Activated T-helper 17 cell treated with anti-CD3 and anti-CD28 coated beads, Interleukin-2, amount 50 U/mL, for 72 hours (primary cell): Measurements from ENCODE around the gene MDGA2. TPM values are rescaled to one million over a fixed set of nuclear protein-coding genes. Genes with fewer than 3 reads are reported as not detected.
"Not testable (repeated sequence)": the region's sequence is repeated elsewhere in the genome, so short reads cannot be mapped to it uniquely, and the experiment has no call there.

Experiments used
- ATAC-seq: fragments of 150-1000 bp; cut with Tn5 transposase; replicated peaks from 2 replicates; pipeline ENCODE4 v1.10.0; 2021; ENCODE audit warnings: mild to moderate bottlenecking, moderate library complexity
- H3K27ac Mint-ChIP-seq: one replicate; pipeline ENCODE4 v1.8.0; 2022; ENCODE audit warnings: mixed read lengths
- H3K27me3 Mint-ChIP-seq: one replicate; pipeline ENCODE4 v1.8.0; 2022; ENCODE audit warnings: mixed read lengths
- H3K36me3 Mint-ChIP-seq: one replicate; pipeline ENCODE4 v1.8.0; 2022; ENCODE audit warnings: low read depth, mild to moderate bottlenecking, mixed read lengths
- H3K4me1 Mint-ChIP-seq: one replicate; pipeline ENCODE4 v1.8.0; 2022; ENCODE audit warnings: mixed read lengths
- H3K4me3 Mint-ChIP-seq: one replicate; pipeline ENCODE4 v1.8.0; 2022; ENCODE audit warnings: mild to moderate bottlenecking, mixed read lengths
- H3K9me3 Mint-ChIP-seq: one replicate; pipeline ENCODE4 v1.8.0; 2022; ENCODE audit warnings: mixed read lengths
- total RNA-seq, 2 donors: library from RNA; stranded (reverse); gene quantifications; one replicate each; pipeline ENCODE4 v1.2.3, GENCODE V29; 2022

MDGA2 gene
- total RNA-seq, 2 donors from 2014 or later, result not detected

GRCh38 chr14:47660158-47660557, 15.2 kb downstream of the MDGA2 start:
- no peak overlapping the region for H3K27ac Mint-ChIP-seq
- peaks cover 4% of the 10 kb centered on the region for H3K9me3 Mint-ChIP-seq
- H3K4me1 Mint-ChIP-seq, result no peaks in the 10 kb centered on the region
- ATAC-seq, result no peak
- H3K27me3 Mint-ChIP-seq, result no peaks in the 10 kb centered on the region
- H3K36me3 Mint-ChIP-seq, result no peaks in the 10 kb centered on the region
- H3K4me3 Mint-ChIP-seq, result no peak overlapping the region

GRCh38 chr14:47658041-47658440, 17.4 kb downstream of the MDGA2 start:
- no peak for ATAC-seq
- Mint-ChIP-seq H3K4me3 (no peak overlapping the region), H3K9me3 (no peaks in the 10 kb centered on the region), H3K27me3 (no peaks in the 10 kb centered on the region), H3K36me3 (no peaks in the 10 kb centered on the region), H3K27ac (no peak overlapping the region), H3K4me1 (no peaks in the 10 kb centered on the region)

DNA sequence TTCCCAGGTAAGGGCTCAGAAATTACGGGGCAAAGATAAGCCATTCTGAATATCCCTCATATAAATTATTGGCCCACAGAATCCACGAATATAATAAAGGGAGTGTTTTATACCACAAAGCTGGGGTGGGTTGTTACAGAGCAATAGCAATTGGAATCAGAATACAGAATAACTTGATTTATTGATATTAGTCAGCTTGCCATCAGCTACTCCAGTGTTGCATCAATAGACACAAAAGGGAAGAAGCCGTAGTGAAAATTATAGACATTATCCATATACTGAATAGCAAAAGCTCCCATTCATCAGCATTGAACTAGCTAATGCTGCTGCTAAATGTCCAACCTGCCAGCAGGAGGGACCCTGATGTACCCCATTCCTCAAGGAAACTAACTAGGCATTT, 18.3 kb downstream of the MDGA2 start:
- Mint-ChIP-seq H3K36me3 (no peaks in the 10 kb centered on the region), H3K27ac (no peak overlapping the region), H3K27me3 (no peaks in the 10 kb centered on the region), H3K9me3 (no peaks in the 10 kb centered on the region), H3K4me3 (no peak overlapping the region), H3K4me1 (no peaks in the 10 kb centered on the region)
- no peak for ATAC-seq

DNA sequence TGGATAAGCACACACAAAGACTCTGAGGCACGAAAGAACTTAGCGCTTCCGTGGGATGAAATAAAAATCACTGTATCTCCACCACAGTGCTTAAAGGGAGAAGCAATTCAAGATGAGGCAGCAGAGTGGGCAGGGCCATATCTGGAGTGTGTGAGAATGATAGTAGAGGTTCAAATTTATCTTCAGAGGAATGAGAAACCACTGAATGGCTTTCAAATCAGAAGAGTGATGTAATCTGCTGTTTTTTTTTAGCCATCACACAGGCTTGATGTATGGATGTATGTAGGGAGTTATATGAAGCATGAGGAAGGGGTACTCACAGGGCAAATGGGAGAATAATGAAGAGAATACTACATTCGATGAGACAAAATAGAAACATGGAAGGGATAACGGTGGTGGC, 24.1 kb downstream of the MDGA2 start:
- Mint-ChIP-seq H3K9me3 (peaks cover 8% of the 10 kb centered on the region), H3K4me1 (no peaks in the 10 kb centered on the region), H3K27me3 (no peaks in the 10 kb centered on the region), H3K36me3 (no peaks in the 10 kb centered on the region), H3K4me3 (no peak overlapping the region), H3K27ac (no peak overlapping the region)
- no peak for ATAC-seq

GRCh38 chr14:47637753-47638152, 37.7 kb downstream of the MDGA2 start:
- Mint-ChIP-seq H3K27me3 (no peaks in the 10 kb centered on the region), H3K4me1 (no peaks in the 10 kb centered on the region), H3K4me3 (no peak overlapping the region), H3K36me3 (no peaks in the 10 kb centered on the region), H3K9me3 (peaks cover 16% of the 10 kb centered on the region), H3K27ac (no peak overlapping the region)
- no peak for ATAC-seq

DNA sequence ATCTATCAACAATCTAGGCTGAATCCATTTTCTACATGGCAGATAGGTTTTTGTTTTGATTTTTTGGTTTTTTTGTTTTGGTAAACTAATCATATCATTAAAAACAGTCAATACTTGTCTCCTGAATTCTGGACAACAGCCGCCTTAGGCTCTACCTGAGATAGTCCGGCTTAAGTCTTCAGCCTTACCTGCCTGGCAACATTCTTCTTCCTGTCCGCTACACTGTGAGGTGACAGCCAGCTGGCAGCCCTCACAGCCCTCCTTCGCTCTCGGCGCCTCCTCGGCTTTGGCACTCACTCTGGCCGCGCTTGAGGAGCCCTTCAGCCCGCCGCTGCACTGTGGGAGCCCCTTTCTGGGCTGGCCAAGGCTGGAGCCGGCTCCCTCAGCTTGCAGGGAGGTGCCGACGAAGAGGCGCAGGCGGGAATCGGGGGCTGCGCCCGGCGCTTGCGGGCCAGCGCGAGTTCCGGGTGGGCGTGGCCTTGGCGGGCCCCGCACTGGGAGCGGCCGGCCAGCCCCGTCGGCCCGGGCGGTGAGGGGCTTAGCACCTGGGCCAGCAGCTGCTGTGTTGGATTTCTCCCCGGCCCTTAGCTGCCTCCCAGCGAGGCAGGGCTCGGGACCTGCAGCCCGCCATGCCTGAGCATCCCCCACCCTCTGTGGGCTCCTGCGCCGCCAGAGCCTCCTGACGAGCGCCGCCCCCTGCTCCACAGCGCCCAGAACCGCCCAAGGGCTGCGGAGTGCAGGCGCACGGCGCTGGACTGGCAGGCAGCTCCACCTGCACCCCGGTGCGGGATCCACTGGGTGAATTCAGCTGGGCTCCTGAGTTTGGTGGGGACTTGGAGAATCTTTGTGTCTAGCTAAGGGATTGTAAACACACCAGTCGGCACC, 49.0 kb downstream of the MDGA2 start:
- H3K36me3 Mint-ChIP-seq, result no peaks in the 10 kb centered on the region
- no peak for ATAC-seq
- H3K4me3 Mint-ChIP-seq, result no peak overlapping the region
- H3K27me3 Mint-ChIP-seq, result no peaks in the 10 kb centered on the region
- H3K4me1 Mint-ChIP-seq, result no peaks in the 10 kb centered on the region
- H3K27ac Mint-ChIP-seq, result no peak overlapping the region
- peaks cover 9% of the 10 kb centered on the region for H3K9me3 Mint-ChIP-seq

DNA sequence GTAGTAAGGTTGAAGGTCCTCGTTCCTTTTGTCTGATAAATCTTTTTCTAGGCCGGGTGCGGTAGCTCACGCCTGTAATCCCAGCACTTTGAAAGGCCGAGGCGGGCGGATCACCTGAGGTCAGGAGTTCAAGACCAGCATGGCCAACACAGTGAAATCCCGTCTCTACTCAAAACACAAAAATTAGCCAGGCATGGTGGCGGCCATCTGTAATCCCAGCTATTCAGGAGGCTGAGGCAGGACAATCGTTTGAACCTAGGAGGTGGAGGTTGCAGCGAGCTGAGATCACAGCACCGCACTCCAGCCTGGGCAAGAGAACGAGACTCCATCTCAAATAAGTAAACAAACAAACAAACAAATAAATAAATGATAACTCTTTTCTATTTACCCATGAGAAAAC, 51.3 kb downstream of the MDGA2 start:
- not testable (repeated sequence) for H3K27me3 Mint-ChIP-seq, ATAC-seq, H3K4me3 Mint-ChIP-seq, H3K36me3 Mint-ChIP-seq, H3K27ac Mint-ChIP-seq, H3K4me1 Mint-ChIP-seq
- H3K9me3 Mint-ChIP-seq, result peaks cover 12% of the 10 kb centered on the region

DNA sequence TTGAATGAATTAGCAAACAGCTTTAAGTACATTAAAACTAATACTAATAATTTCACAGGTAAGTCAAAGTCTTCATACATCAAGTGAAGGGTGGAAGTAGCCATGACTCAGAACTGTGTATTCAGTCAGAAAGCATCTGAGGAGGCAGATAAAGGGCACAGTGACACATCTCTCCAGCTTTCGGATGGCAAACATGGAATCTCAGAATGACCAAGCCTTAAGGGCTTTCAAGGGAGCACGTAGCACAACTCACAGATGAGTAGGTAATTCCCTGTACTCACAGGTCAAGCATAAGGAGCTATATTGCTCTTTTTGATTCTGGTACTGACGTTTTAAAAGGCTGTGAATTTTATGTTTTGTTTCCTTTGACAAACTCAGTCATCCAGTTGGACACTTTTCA, 56.0 kb downstream of the MDGA2 start:
- ATAC-seq, result no peak
- peaks cover 5% of the 10 kb centered on the region for H3K9me3 Mint-ChIP-seq
- no peaks in the 10 kb centered on the region for H3K27me3 Mint-ChIP-seq
- H3K27ac Mint-ChIP-seq, result no peak overlapping the region
- H3K4me1 Mint-ChIP-seq, result no peaks in the 10 kb centered on the region
- no peak overlapping the region for H3K4me3 Mint-ChIP-seq
- no peaks in the 10 kb centered on the region for H3K36me3 Mint-ChIP-seq

DNA sequence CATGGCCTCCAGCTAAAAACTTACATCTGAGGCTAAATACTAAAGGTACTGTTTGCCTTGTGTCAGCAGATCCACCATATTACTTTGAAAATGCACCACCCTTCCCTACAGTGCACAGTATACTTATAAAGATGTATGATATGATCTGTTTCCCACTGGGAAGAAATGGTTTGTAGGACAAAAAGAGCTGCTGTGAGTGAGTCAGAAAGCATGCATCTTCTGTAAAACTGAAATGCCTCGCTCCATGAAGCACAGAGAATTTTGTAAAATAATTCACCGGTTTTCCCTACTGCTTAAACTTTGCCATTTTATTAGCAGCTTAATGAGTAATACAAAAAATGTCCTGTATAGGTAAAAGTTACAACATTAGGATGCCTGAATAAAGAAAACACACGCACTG, 68.8 kb downstream of the MDGA2 start:
- no peak for ATAC-seq
- H3K9me3 Mint-ChIP-seq, result peaks cover 27% of the 10 kb centered on the region
- no peaks in the 10 kb centered on the region for H3K27me3 Mint-ChIP-seq
- H3K27ac Mint-ChIP-seq, result no peak overlapping the region
- H3K4me1 Mint-ChIP-seq, result no peaks in the 10 kb centered on the region
- H3K36me3 Mint-ChIP-seq, result no peaks in the 10 kb centered on the region
- H3K4me3 Mint-ChIP-seq, result no peak overlapping the region

- Mint-ChIP-seq H3K27ac (no peak overlapping the region), H3K4me3 (no peak overlapping the region), H3K36me3 (no peaks in the 10 kb centered on the region), H3K9me3 (peaks cover 4% of the 10 kb centered on the region), H3K27me3 (no peaks in the 10 kb centered on the region), H3K4me1 (no peaks in the 10 kb centered on the region)
- ATAC-seq, result no peak
Measured at GRCh38 chr14:47596860-47597259, 78.5 kb downstream of the MDGA2 start.

DNA sequence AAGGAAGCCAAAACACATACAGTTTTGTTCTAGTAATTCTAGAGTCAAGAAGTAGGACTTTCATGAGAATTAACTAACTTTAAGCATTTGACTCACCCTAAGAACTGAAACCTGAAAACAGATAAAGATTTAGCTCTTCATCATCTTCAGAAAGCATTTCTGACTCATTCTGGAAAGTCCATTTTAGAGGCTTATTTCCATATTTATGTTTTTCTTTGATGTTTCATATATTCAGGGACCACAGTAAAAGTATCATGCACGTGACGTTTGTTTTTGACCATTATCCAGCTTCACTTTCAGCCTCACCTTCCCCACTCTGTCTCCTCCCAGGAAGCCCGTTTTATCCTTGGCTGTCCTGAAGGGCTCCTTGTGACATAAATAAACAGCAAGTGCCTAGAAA, 79.2 kb downstream of the MDGA2 start:
- no peak overlapping the region for H3K27ac Mint-ChIP-seq
- no peaks in the 10 kb centered on the region for H3K36me3 Mint-ChIP-seq
- H3K9me3 Mint-ChIP-seq, result peaks cover 3% of the 10 kb centered on the region
- H3K27me3 Mint-ChIP-seq, result no peaks in the 10 kb centered on the region
- H3K4me3 Mint-ChIP-seq, result no peak overlapping the region
- no peaks in the 10 kb centered on the region for H3K4me1 Mint-ChIP-seq
- no peak for ATAC-seq

GRCh38 chr14:47595552-47595951, 79.9 kb downstream of the MDGA2 start:
- no peaks in the 10 kb centered on the region for H3K36me3 Mint-ChIP-seq
- H3K27me3 Mint-ChIP-seq, result no peaks in the 10 kb centered on the region
- no peak overlapping the region for H3K27ac Mint-ChIP-seq
- peaks cover 3% of the 10 kb centered on the region for H3K9me3 Mint-ChIP-seq
- no peak for ATAC-seq
- H3K4me1 Mint-ChIP-seq, result no peaks in the 10 kb centered on the region
- no peak overlapping the region for H3K4me3 Mint-ChIP-seq

GRCh38 chr14:47590767-47591495, 84.5 kb downstream of the MDGA2 start:
- no peak for ATAC-seq
- H3K27me3 Mint-ChIP-seq, result no peaks in the 10 kb centered on the region
- no peaks in the 10 kb centered on the region for H3K9me3 Mint-ChIP-seq
- H3K27ac Mint-ChIP-seq, result no peak overlapping the region
- no peak overlapping the region for H3K4me3 Mint-ChIP-seq
- H3K4me1 Mint-ChIP-seq, result no peaks in the 10 kb centered on the region
- no peaks in the 10 kb centered on the region for H3K36me3 Mint-ChIP-seq

GRCh38 chr14:47585447-47585846, 90.0 kb downstream of the MDGA2 start:
- Mint-ChIP-seq H3K36me3 (no peaks in the 10 kb centered on the region), H3K27me3 (no peaks in the 10 kb centered on the region), H3K9me3 (peaks cover 4% of the 10 kb centered on the region), H3K27ac (no peak overlapping the region), H3K4me1 (no peaks in the 10 kb centered on the region), H3K4me3 (no peak overlapping the region)
- no peak for ATAC-seq

- H3K9me3 Mint-ChIP-seq, result peaks cover 18% of the 10 kb centered on the region
- no peak for ATAC-seq
- H3K27ac Mint-ChIP-seq, result no peak overlapping the region
- H3K4me1 Mint-ChIP-seq, result no peaks in the 10 kb centered on the region
- no peaks in the 10 kb centered on the region for H3K36me3 Mint-ChIP-seq
- no peaks in the 10 kb centered on the region for H3K27me3 Mint-ChIP-seq
- no peak overlapping the region for H3K4me3 Mint-ChIP-seq
Measured at GRCh38 chr14:47567273-47567672, 108.1 kb downstream of the MDGA2 start.
